ENCODE results near the gene ULK3.

GRCh38 chr15:74829991-74830390 is 13.0 kb downstream of the ULK3 start:
- TF ChIP-seq CTCF (IDR thresholded peaks at IDR 0.05; ENCODE audit: low read depth, low read length, poor library complexity, severe bottlenecking) = no peak
- no peak for TF ChIP-seq EZH2phosphoT487 (IDR thresholded peaks at IDR 0.05; ENCODE audit: borderline replicate concordance, low read length)
